IMR-90 (cell line): ENCODE measurements around the gene SERPINA5. TPM values are rescaled to one million over a fixed set of nuclear protein-coding genes. Genes with fewer than 3 reads are reported as not detected.

Experiments used
- ATAC-seq: fragments of 200-7000 bp; cut with Tn5 transposase; 2 replicates; pipeline ENCODE4 v1.9.1; 2020; ENCODE audit warnings: low read depth, mild to moderate bottlenecking, moderate library complexity
- BruUV-seq: library from RNA; stranded (reverse); fragments of 400-500 nt; replicated peaks from 2 replicates; lab custom pipeline; 2021; lab: Mats Ljungman, UMichigan
- CTCF ChIA-PET: fragments of 300-600 bp; formaldehyde crosslinking; extraction: SDS; loops from one replicate; lab custom pipeline; 2021; ENCODE audit warnings: antibody characterized with exemption; lab: Yijun Ruan, JAX
- POLR2A ChIA-PET: fragments of 300-600 bp; sonication (Branson Sonifier 250); formaldehyde crosslinking; loops from one replicate; lab custom pipeline; 2022; ENCODE audit warnings: antibody characterized with exemption; ENCODE audit not compliant: unreplicated experiment; lab: Charles Lee
- DNase-seq: peaks from one replicate; pipeline ENCODE4 v3.0.0; 2013
- H2AFZ ChIP-seq: replicated peaks from 2 replicates; pipeline ENCODE3; 2013; ENCODE audit warnings: low read length, mild to moderate bottlenecking; ENCODE audit not compliant: poor library complexity
- H2AK5ac ChIP-seq: 2 replicates; pipeline ENCODE4 v1.6.1; 2013; ENCODE audit warnings: low read depth, low read length, inconsistent platforms
- H2AK9ac ChIP-seq: replicated peaks from 2 replicates; pipeline ENCODE3; 2013; ENCODE audit warnings: mild to moderate bottlenecking, low read depth, low read length, moderate library complexity; ENCODE audit not compliant: poor library complexity
- H2BK120ac ChIP-seq: 2 replicates; pipeline ENCODE4 v1.6.1; 2013; ENCODE audit warnings: low read depth, low read length, inconsistent platforms
- H2BK15ac ChIP-seq: 3 replicates; pipeline ENCODE4 v1.6.1; 2013; ENCODE audit warnings: low read depth, low read length, inconsistent platforms
- H2BK20ac ChIP-seq: 2 replicates; pipeline ENCODE4 v1.6.1; 2013; ENCODE audit warnings: low read depth, mild to moderate bottlenecking, inconsistent platforms, low read length, moderate library complexity
- H2BK5ac ChIP-seq: 2 replicates; pipeline ENCODE4 v1.6.1; 2013; ENCODE audit warnings: mild to moderate bottlenecking, low read depth, low read length, inconsistent platforms; ENCODE audit not compliant: poor library complexity, severe bottlenecking
- H3K14ac ChIP-seq: replicated peaks from 2 replicates; pipeline ENCODE4 v1.6.1; 2013; ENCODE audit warnings: low read depth, low read length, inconsistent platforms
- H3K18ac ChIP-seq: 2 replicates; pipeline ENCODE4 v1.6.1; 2013; ENCODE audit warnings: low read depth, low read length, control low read depth
- H3K23ac ChIP-seq: 2 replicates; pipeline ENCODE4 v1.6.1; 2013; ENCODE audit warnings: low read depth, low read length, inconsistent platforms
- H3K27ac ChIP-seq: 2 replicates; pipeline ENCODE4 v1.5.1; 2013; ENCODE audit warnings: mild to moderate bottlenecking, control low read depth, low read length; ENCODE audit not compliant: insufficient read depth
- H3K27me3 ChIP-seq: 2 replicates; pipeline ENCODE4 v1.6.1; 2013; ENCODE audit warnings: low read length; ENCODE audit not compliant: control insufficient read depth, insufficient read depth
- H3K36me3 ChIP-seq: 2 replicates; pipeline ENCODE4 v1.6.1; 2013; ENCODE audit warnings: low read length, mixed read lengths; ENCODE audit not compliant: control insufficient read depth, insufficient read depth
- H3K4ac ChIP-seq: 2 replicates; pipeline ENCODE4 v1.6.1; 2013; ENCODE audit warnings: low read depth, low read length, inconsistent platforms
- H3K4me1 ChIP-seq: 2 replicates; pipeline ENCODE4 v1.6.1; 2013; ENCODE audit warnings: low read length, mixed read lengths; ENCODE audit not compliant: control insufficient read depth, insufficient read depth
- H3K4me2 ChIP-seq: 2 replicates; pipeline ENCODE4 v1.6.1; 2013; ENCODE audit warnings: low read depth, mild to moderate bottlenecking, control low read depth, low read length, moderate library complexity
- H3K4me3 ChIP-seq: 2 replicates; pipeline ENCODE4 v1.5.1; 2013; ENCODE audit warnings: low read depth, mild to moderate bottlenecking, control low read depth, low read length, moderate library complexity; ENCODE audit not compliant: insufficient read depth
- H3K56ac ChIP-seq: 2 replicates; pipeline ENCODE4 v1.6.1; 2013; ENCODE audit warnings: low read length, inconsistent platforms; ENCODE audit not compliant: insufficient read depth; ENCODE audit errors: extremely low read depth
- H3K79me1 ChIP-seq, 2 experiments: 2 replicates each; pipeline ENCODE4 v1.6.1; 2013; ENCODE audit warnings: low read length in 2 of 2, inconsistent platforms in 1 of 2, low read depth in 1 of 2
- H3K9ac ChIP-seq: 2 replicates; pipeline ENCODE4 v1.6.1; 2013; ENCODE audit warnings: low read depth, low read length, control low read depth
- H3K9me1 ChIP-seq: 2 replicates; pipeline ENCODE4 v1.6.1; 2013; ENCODE audit warnings: low read length, inconsistent platforms; ENCODE audit not compliant: insufficient read depth
- H3K9me3 ChIP-seq: 2 replicates; pipeline ENCODE4 v1.6.1; 2013; ENCODE audit warnings: low read length; ENCODE audit not compliant: control insufficient read depth, insufficient read depth
- H4K20me1 ChIP-seq: 2 replicates; pipeline ENCODE4 v1.6.1; 2013; ENCODE audit warnings: low read length, inconsistent platforms; ENCODE audit not compliant: insufficient read depth
- H4K5ac ChIP-seq: 2 replicates; pipeline ENCODE4 v1.6.1; 2013; ENCODE audit warnings: mild to moderate bottlenecking, low read depth, low read length, control low read depth
- H4K8ac ChIP-seq, 2 experiments: 2 replicates each; pipeline ENCODE4 v1.6.1; 2013; ENCODE audit warnings: low read depth in 2 of 2, low read length in 2 of 2, control low read depth in 1 of 2, inconsistent platforms in 1 of 2
- H4K91ac ChIP-seq: 2 replicates; pipeline ENCODE4 v1.6.1; 2013; ENCODE audit warnings: low read depth, low read length, inconsistent platforms; ENCODE audit not compliant: insufficient read depth
- CEBPB ChIP-seq: IDR thresholded peaks from 2 replicates; pipeline ENCODE4 v1.6.1; 2012; ENCODE audit warnings: low read depth, low read length, improper control_type of control experiment
- POLR2A ChIP-seq: IDR thresholded peaks from 2 replicates; pipeline ENCODE4 v1.6.1; 2012; ENCODE audit warnings: mild to moderate bottlenecking, low read depth, low read length
- WGBS, 2 experiments: methylation state at CpG; one replicate each; pipeline versions ENCODE4 v1.1.5 to v1.1.7; 2013; ENCODE audit warnings: missing lambda C conversion rate in 2 of 2; ENCODE audit not compliant: insufficient read length in 1 of 2; ENCODE audit errors: extremely low coverage in 2 of 2; 5-methylcytosine and 5-hydroxymethylcytosine counted together
- dilution Hi-C: fragments of 300-500 bp; cut with HindIII; formaldehyde crosslinking; loops from one replicate; pipeline ENCODE4 v1.14.3; 2018; ENCODE audit warnings: low sequenced_read_pairs; ENCODE audit not compliant: unreplicated experiment
- in situ Hi-C: fragments of 300-500 bp; cut with MboI; formaldehyde crosslinking; loops from 3 replicates; pipeline ENCODE4 v1.14.3; 2019; ENCODE audit warnings: low sequenced_read_pairs, inconsistent platforms, mixed read lengths
- intact Hi-C: fragments of 100-400 bp; cut with micrococcal nuclease; formaldehyde crosslinking; loops from 2 replicates; pipeline ENCODE4 v1.10.0; 2022
- polyA plus RNA-seq, 3 experiments: library from polyadenylated mRNA; depleted of rRNA; stranded (reverse); fragments of >200 nt; gene quantifications; 2 replicates each; pipeline ENCODE4 v1.2.3, GENCODE V29; 2012; ENCODE audit warnings: low replicate concordance in 1 of 3
- total RNA-seq: library from RNA; depleted of rRNA; stranded (reverse); fragments of >200 nt; gene quantifications from 2 replicates; pipeline ENCODE4 v1.2.3, GENCODE V29; 2012

SERPINA5 gene
- total and polyA plus RNA-seq, 2 of the 4 experiments (the other 2 are of a cell fraction): not detected

DNA sequence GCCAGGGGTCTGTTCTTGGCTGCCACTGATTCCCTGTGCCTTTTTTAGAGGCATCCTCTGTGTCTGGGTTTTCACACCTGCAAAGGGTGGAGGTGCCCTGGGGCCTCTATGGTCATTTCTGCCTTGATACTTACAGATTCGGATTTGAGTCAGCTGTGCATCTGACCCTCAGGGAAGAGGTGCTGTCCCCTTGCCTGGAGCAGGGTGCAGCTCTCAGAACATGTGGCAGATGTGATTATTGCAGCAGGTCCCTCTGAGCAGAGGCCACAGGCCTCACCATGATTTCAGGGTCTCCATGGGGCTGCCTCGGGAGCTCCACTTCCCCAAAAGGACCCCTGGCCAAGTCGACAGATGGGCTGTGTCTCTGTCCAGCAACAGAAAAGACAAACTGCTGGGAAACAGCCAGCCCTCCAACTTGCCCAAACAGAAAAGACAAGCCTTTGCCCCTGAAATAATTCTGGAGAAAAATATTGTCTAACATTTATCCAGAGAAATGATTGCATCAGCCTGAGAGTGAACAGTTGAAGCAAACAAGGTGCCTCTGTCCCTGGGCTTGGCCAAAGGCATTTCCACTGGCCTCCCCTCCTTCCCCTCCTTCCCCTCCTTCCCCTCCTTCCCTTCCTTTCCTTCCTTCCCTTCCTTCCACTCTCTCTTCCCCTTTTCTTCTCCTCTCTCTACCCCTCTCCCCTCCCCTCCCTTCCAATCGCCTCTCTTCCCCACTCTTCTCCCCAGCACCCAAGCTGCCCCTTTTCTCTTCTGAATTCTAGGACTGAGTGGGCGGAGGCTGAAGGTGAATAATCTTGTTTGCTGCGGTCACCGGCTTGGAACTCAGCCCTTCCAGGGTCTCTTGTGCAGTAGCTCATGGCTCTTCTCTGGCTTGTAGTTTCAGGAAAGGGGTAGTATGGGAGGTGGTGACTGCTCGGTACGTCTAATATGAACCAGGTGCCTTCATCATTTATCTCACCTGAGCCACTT, 31.6 kb downstream of the SERPINA5 start:
- H4K91ac ChIP-seq: no peak overlapping the region
- H2AK5ac ChIP-seq: no peak overlapping the region
- H2BK15ac ChIP-seq: no peak overlapping the region
- H2AK9ac ChIP-seq: peak overlapping the region; percentile 19
- H2BK120ac ChIP-seq: peak overlapping the region; percentile 32; the same call in 1 of the 2 replicates
- H3K79me1 ChIP-seq: no peaks in the 10 kb centered on the region
- H3K4me3 ChIP-seq: no peak overlapping the region
- TF ChIP-seq POLR2A (no peak), CEBPB (peak; percentile 10; the same call in 1 of the 2 replicates)
- 0 to 80% methylated on average over 1 of the region's 9 CpGs for WGBS, 2 experiments
- H4K8ac ChIP-seq: no peak overlapping the region
- no peak overlapping the region for H2BK20ac ChIP-seq
- intact Hi-C loops: no loop called here
- H3K4me1 ChIP-seq: peaks cover 14% of the 10 kb centered on the region
- H3K23ac ChIP-seq: no peak overlapping the region
- no peak overlapping the region for H2BK5ac ChIP-seq
- peak; percentile 28 for DNase-seq
- H3K4ac ChIP-seq: no peak overlapping the region
- ChIA-PET CTCF (no interaction called here), POLR2A (interaction anchor here (0.6 kb wide), 1 partner anchor 12 kb away, joined by 8 read pairs; no protein-coding TSS in a partner anchor)
- peaks cover 10% of the 10 kb centered on the region for H3K9me3 ChIP-seq
- no peak overlapping the region for H3K56ac ChIP-seq
- H2AFZ ChIP-seq: no peak overlapping the region
- dilution Hi-C loops: no loop called here
- H4K5ac ChIP-seq: peak overlapping the region; percentile 44; the same call in 1 of the 2 replicates
- no peak; the same call in 1 of the 2 replicates for ATAC-seq
- no peaks in the 10 kb centered on the region for H3K9me1 ChIP-seq
- H3K4me2 ChIP-seq: no peak overlapping the region
- H3K18ac ChIP-seq: peak overlapping the region; percentile 78; the same call in 1 of the 2 replicates
- no peaks in the 10 kb centered on the region for H3K36me3 ChIP-seq
- peak overlapping the region; percentile 22; the same call in 1 of the 2 replicates for H3K9ac ChIP-seq
- H4K20me1 ChIP-seq: no peaks in the 10 kb centered on the region
- H3K14ac ChIP-seq: no peak overlapping the region
- BruUV-seq: no TSS peak
- H3K27ac ChIP-seq: peak overlapping the region; percentile 75; the same call in 1 of the 2 replicates
- in situ Hi-C loops: no loop called here
- no peaks in the 10 kb centered on the region for H3K27me3 ChIP-seq
